ENCODE measurements around the gene FAM83C. TPM values are rescaled to one million over a fixed set of nuclear protein-coding genes. Genes with fewer than 3 reads are reported as not detected.

Gene FAM83C
- total and polyA plus RNA-seq, 10 of the 15 experiments (the other 5 are each of a cell fraction or from before 2014, with no cell fraction given), result not detected

DNA sequence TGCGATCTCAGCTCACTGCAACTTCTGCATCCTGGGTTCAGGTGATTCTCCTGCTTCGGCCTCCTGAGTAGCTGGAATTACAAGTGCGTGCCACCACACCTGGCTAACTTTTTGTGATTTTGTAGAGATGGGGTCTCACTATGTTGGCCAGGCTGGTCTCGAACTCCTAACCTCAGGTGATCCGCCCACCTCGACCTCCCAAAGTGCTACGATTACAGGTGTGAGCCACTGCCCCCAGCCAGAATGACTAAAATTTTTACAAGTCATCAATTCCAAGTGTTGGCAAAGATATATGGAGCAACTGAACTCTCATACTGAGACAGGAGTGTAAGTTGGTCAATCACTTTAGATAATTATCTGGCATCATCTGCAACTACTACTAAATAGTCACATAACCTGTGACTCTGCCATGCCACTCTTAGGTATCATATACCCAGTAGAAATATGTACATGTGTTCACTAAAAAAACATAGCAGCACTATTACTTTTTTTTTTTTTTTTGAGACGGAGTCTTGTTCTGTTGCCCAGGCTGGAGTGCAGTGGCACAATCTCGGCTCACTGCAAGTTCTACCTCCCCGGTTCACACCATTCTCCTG lies 10.6 kb downstream of the FAM83C start (continued):
- TF ChIP-seq, protein P1, sequence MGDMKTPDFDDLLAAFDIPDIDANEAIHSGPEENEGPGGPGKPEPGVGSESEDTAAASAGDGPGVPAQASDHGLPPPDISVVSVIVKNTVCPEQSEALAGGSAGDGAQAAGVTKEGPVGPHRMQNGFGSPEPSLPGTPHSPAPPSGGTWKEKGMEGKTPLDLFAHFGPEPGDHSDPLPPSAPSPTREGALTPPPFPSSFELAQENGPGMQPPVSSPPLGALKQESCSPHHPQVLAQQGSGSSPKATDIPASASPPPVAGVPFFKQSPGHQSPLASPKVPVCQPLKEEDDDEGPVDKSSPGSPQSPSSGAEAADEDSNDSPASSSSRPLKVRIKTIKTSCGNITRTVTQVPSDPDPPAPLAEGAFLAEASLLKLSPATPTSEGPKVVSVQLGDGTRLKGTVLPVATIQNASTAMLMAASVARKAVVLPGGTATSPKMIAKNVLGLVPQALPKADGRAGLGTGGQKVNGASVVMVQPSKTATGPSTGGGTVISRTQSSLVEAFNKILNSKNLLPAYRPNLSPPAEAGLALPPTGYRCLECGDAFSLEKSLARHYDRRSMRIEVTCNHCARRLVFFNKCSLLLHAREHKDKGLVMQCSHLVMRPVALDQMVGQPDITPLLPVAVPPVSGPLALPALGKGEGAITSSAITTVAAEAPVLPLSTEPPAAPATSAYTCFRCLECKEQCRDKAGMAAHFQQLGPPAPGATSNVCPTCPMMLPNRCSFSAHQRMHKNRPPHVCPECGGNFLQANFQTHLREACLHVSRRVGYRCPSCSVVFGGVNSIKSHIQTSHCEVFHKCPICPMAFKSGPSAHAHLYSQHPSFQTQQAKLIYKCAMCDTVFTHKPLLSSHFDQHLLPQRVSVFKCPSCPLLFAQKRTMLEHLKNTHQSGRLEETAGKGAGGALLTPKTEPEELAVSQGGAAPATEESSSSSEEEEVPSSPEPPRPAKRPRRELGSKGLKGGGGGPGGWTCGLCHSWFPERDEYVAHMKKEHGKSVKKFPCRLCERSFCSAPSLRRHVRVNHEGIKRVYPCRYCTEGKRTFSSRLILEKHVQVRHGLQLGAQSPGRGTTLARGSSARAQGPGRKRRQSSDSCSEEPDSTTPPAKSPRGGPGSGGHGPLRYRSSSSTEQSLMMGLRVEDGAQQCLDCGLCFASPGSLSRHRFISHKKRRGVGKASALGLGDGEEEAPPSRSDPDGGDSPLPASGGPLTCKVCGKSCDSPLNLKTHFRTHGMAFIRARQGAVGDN (IDR thresholded peaks at IDR 0.05), result no peak
- no peak for TF ChIP-seq HDGF (IDR thresholded peaks at IDR 0.05)
- TF ChIP-seq FOS (IDR thresholded peaks at IDR 0.05; ENCODE audit: borderline replicate concordance, extremely low read depth, insufficient read length), result no peak
- TF ChIP-seq, protein P2, sequence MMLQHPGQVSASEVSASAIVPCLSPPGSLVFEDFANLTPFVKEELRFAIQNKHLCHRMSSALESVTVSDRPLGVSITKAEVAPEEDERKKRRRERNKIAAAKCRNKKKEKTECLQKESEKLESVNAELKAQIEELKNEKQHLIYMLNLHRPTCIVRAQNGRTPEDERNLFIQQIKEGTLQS (IDR thresholded peaks at IDR 0.05; ENCODE audit: borderline replicate concordance, extremely low read depth, low read depth, low read length), result no peak
- TF ChIP-seq POLR2AphosphoS5 (IDR thresholded peaks at IDR 0.05; ENCODE audit: low read length), result no peak
- TF ChIP-seq SPI1 (IDR thresholded peaks at IDR 0.05; ENCODE audit: borderline replicate concordance, insufficient read depth, low read depth, low read length), result no peak
- no peak for TF ChIP-seq JUNB (IDR thresholded peaks at IDR 0.05)
- TF ChIP-seq, protein P3, sequence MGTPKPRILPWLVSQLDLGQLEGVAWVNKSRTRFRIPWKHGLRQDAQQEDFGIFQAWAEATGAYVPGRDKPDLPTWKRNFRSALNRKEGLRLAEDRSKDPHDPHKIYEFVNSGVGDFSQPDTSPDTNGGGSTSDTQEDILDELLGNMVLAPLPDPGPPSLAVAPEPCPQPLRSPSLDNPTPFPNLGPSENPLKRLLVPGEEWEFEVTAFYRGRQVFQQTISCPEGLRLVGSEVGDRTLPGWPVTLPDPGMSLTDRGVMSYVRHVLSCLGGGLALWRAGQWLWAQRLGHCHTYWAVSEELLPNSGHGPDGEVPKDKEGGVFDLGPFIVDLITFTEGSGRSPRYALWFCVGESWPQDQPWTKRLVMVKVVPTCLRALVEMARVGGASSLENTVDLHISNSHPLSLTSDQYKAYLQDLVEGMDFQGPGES (IDR thresholded peaks at IDR 0.05), result no peak
- TF ChIP-seq NFXL1 (IDR thresholded peaks at IDR 0.05; ENCODE audit: borderline replicate concordance), result no peak
- TF ChIP-seq SREBF1 (IDR thresholded peaks at IDR 0.05; ENCODE audit: low read length), result no peak
- TF ChIP-seq POU2F2 (IDR thresholded peaks at IDR 0.05; ENCODE audit: borderline replicate concordance, low read depth, low read length), result no peak
- TF ChIP-seq, protein P4, sequence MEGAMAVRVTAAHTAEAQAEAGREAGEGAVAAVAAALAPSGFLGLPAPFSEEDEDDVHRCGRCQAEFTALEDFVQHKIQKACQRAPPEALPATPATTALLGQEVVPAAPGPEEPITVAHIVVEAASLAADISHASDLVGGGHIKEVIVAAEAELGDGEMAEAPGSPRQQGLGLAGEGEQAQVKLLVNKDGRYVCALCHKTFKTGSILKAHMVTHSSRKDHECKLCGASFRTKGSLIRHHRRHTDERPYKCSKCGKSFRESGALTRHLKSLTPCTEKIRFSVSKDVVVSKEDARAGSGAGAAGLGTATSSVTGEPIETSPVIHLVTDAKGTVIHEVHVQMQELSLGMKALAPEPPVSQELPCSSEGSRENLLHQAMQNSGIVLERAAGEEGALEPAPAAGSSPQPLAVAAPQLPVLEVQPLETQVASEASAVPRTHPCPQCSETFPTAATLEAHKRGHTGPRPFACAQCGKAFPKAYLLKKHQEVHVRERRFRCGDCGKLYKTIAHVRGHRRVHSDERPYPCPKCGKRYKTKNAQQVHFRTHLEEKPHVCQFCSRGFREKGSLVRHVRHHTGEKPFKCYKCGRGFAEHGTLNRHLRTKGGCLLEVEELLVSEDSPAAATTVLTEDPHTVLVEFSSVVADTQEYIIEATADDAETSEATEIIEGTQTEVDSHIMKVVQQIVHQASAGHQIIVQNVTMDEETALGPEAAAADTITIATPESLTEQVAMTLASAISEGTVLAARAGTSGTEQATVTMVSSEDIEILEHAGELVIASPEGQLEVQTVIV (IDR thresholded peaks at IDR 0.05; ENCODE audit: borderline replicate concordance, partially characterized antibody), result no peak
- no peak for TF ChIP-seq FOXM1 (IDR thresholded peaks at IDR 0.05; ENCODE audit: low read depth, low read length)
